DND-41 (cell line): ENCODE data around the gene NACC2.

Experiments
- EZH2 ChIP-seq: IDR thresholded peaks from 3 replicates; pipeline ENCODE4 v1.6.1; 2012; ENCODE audit warnings: borderline replicate concordance, low read depth, mild to moderate bottlenecking, moderate library complexity, low read length, inconsistent platforms; ENCODE audit not compliant: severe bottlenecking
- TF ChIP-seq, protein P1 (sequence below): IDR thresholded peaks from 2 replicates; pipeline ENCODE4 v1.5.1; 2012; ENCODE audit warnings: borderline replicate concordance, low read length, moderate library complexity, mild to moderate bottlenecking; ENCODE audit not compliant: poor library complexity, severe bottlenecking; ENCODE audit errors: extremely low read depth

DNA sequence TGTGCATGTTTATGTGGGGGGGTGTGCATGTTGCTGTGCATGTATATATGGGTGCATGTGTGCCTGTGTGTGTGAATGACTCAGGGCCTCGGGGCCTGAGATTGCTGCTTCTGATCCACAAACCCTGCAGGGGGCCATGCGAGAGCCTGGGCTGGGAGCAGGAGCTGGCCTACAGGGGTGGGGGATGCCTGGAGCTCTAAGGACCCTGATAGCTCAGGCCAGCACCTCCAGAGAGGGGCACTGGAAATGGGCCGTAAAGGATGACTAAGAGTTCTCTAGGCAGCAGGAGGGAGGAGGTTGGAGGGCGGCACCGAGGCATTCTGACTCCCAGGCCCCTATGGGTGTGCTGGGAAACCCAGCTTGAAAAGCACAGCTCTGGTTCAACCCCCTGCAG, 127.0 kb downstream of the NACC2 start:
- TF ChIP-seq, protein P1, sequence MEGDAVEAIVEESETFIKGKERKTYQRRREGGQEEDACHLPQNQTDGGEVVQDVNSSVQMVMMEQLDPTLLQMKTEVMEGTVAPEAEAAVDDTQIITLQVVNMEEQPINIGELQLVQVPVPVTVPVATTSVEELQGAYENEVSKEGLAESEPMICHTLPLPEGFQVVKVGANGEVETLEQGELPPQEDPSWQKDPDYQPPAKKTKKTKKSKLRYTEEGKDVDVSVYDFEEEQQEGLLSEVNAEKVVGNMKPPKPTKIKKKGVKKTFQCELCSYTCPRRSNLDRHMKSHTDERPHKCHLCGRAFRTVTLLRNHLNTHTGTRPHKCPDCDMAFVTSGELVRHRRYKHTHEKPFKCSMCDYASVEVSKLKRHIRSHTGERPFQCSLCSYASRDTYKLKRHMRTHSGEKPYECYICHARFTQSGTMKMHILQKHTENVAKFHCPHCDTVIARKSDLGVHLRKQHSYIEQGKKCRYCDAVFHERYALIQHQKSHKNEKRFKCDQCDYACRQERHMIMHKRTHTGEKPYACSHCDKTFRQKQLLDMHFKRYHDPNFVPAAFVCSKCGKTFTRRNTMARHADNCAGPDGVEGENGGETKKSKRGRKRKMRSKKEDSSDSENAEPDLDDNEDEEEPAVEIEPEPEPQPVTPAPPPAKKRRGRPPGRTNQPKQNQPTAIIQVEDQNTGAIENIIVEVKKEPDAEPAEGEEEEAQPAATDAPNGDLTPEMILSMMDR: no peak
- TF ChIP-seq EZH2: no peak
